ENCODE results near the gene MICU2. TPM values are rescaled to one million over a fixed set of nuclear protein-coding genes. Genes with fewer than 3 reads are reported as not detected.

The MICU2 gene
- total and polyA plus RNA-seq, 4 donors: 29.0 to 85.9 (median 39.3) TPM

GRCh38 chr13:21550918-21551317 is 53.1 kb downstream of the MICU2 start:
- DNase-seq (no peak), ATAC-seq (ENCODE audit: insufficient read depth, low FRiP score) (no peak)
- TF ChIP-seq CTCF (IDR thresholded peaks at IDR 0.05; ENCODE audit: control extremely low read depth, extremely low read depth): no peak
- Histone ChIP-seq H3K36me3 (ENCODE audit: control insufficient read depth in 4 of 4, insufficient read depth in 4 of 4, low read length in 4 of 4) (peaks cover 0 to 4% (median 1%) of the 10 kb centered on the region in 4 donors), H3K27me3 (ENCODE audit: control insufficient read depth in 3 of 3, insufficient read depth in 3 of 3, low read length in 2 of 3) (no peaks in the 10 kb centered on the region), H3K9ac (ENCODE audit: insufficient read depth in 1 of 2, low read length in 2 of 2) (no peak overlapping the region), H3K9me3 (ENCODE audit: control insufficient read depth in 4 of 4, insufficient read depth in 3 of 4, low read length in 3 of 4) (no peaks in the 10 kb centered on the region), H3K27ac (ENCODE audit: low read depth in 1 of 2, low read length in 1 of 2) (no peak overlapping the region), H3K4me1 (ENCODE audit: control insufficient read depth in 5 of 5, insufficient read depth in 5 of 5, low read length in 5 of 5) (peaks cover 0 to 5% (median 0%) of the 10 kb centered on the region in 5 donors), H3K4me3 (no peak overlapping the region)
- WGBS, 2 donors: 90 to 92% methylated on average over 2 of the region's 2 CpGs

- TF ChIP-seq CTCF (IDR thresholded peaks at IDR 0.05; ENCODE audit: control extremely low read depth, extremely low read depth): no peak
- Histone ChIP-seq H3K27me3 (ENCODE audit: control insufficient read depth in 3 of 3, insufficient read depth in 3 of 3, low read length in 2 of 3) (no peaks in the 10 kb centered on the region), H3K4me3 (no peak overlapping the region), H3K36me3 (ENCODE audit: control insufficient read depth in 4 of 4, insufficient read depth in 4 of 4, low read length in 4 of 4) (peaks cover 0 to 4% (median 3%) of the 10 kb centered on the region in 4 donors), H3K27ac (ENCODE audit: low read depth in 1 of 2, low read length in 1 of 2) (no peak overlapping the region), H3K4me1 (ENCODE audit: control insufficient read depth in 5 of 5, insufficient read depth in 5 of 5, low read length in 5 of 5) (peaks cover 0 to 5% (median 2%) of the 10 kb centered on the region in 5 donors), H3K9ac (ENCODE audit: insufficient read depth in 1 of 2, low read length in 2 of 2) (no peak overlapping the region), H3K9me3 (ENCODE audit: control insufficient read depth in 4 of 4, insufficient read depth in 3 of 4, low read length in 3 of 4) (no peaks in the 10 kb centered on the region)
- ATAC-seq (ENCODE audit: insufficient read depth, low FRiP score) (peak; percentile 11), DNase-seq (no peak)
- 65 to 69% methylated on average over 2 of the region's 2 CpGs for WGBS, 2 donors
Measured at GRCh38 chr13:21549633-21550032, 54.3 kb downstream of the MICU2 start.

- ATAC-seq (ENCODE audit: insufficient read depth, low FRiP score): no peak
- WGBS, 2 donors: 92 to 93% methylated on average over 4 to 5 of the region's 5 CpGs
- DNase-seq: no peak
- no peaks in the 10 kb centered on the region for H3K27me3 ChIP-seq (ENCODE audit: control insufficient read depth in 3 of 3, insufficient read depth in 3 of 3, low read length in 2 of 3)
- peaks cover 0 to 5% (median 2%) of the 10 kb centered on the region in 5 donors for H3K4me1 ChIP-seq (ENCODE audit: control insufficient read depth in 5 of 5, insufficient read depth in 5 of 5, low read length in 5 of 5)
- H3K4me3 ChIP-seq: no peak overlapping the region
- H3K9me3 ChIP-seq (ENCODE audit: control insufficient read depth in 4 of 4, insufficient read depth in 3 of 4, low read length in 3 of 4): no peaks in the 10 kb centered on the region
- no peak overlapping the region for H3K27ac ChIP-seq (ENCODE audit: low read depth in 1 of 2, low read length in 1 of 2)
- no peak for TF ChIP-seq CTCF (IDR thresholded peaks at IDR 0.05; ENCODE audit: control extremely low read depth, extremely low read depth)
- H3K36me3 ChIP-seq (ENCODE audit: control insufficient read depth in 4 of 4, insufficient read depth in 4 of 4, low read length in 4 of 4): peaks cover 0 to 4% (median 3%) of the 10 kb centered on the region in 4 donors
- no peak overlapping the region for H3K9ac ChIP-seq (ENCODE audit: insufficient read depth in 1 of 2, low read length in 2 of 2)
Measured at GRCh38 chr13:21548577-21548976, 55.4 kb downstream of the MICU2 start.

GRCh38 chr13:21546372-21546771 is 57.6 kb downstream of the MICU2 start:
- ATAC-seq (ENCODE audit: insufficient read depth, low FRiP score) (no peak), DNase-seq (no peak)
- Histone ChIP-seq H3K4me3 (no peak overlapping the region), H3K4me1 (ENCODE audit: control insufficient read depth in 5 of 5, insufficient read depth in 5 of 5, low read length in 5 of 5) (peaks cover 0 to 7% (median 2%) of the 10 kb centered on the region in 5 donors), H3K27me3 (ENCODE audit: control insufficient read depth in 3 of 3, insufficient read depth in 3 of 3, low read length in 2 of 3) (no peaks in the 10 kb centered on the region), H3K27ac (ENCODE audit: low read depth in 1 of 2, low read length in 1 of 2) (no peak overlapping the region), H3K36me3 (ENCODE audit: control insufficient read depth in 4 of 4, insufficient read depth in 4 of 4, low read length in 4 of 4) (peaks cover 0 to 4% (median 3%) of the 10 kb centered on the region in 4 donors), H3K9me3 (ENCODE audit: control insufficient read depth in 4 of 4, insufficient read depth in 3 of 4, low read length in 3 of 4) (no peaks in the 10 kb centered on the region), H3K9ac (ENCODE audit: insufficient read depth in 1 of 2, low read length in 2 of 2) (no peak overlapping the region)
- TF ChIP-seq CTCF (IDR thresholded peaks at IDR 0.05; ENCODE audit: control extremely low read depth, extremely low read depth): no peak
- WGBS, 2 donors: 46 to 54% methylated on average over 1 of the region's 1 CpG
